GM10847 (cell line): ENCODE results near the gene NKX6-2.

Experiments
- POLR2A ChIP-seq: IDR thresholded peaks from 2 replicates; pipeline ENCODE4 v1.6.1; 2011; ENCODE audit not compliant: insufficient read length; ENCODE audit errors: extremely low read depth

The NKX6-2 gene

DNA sequence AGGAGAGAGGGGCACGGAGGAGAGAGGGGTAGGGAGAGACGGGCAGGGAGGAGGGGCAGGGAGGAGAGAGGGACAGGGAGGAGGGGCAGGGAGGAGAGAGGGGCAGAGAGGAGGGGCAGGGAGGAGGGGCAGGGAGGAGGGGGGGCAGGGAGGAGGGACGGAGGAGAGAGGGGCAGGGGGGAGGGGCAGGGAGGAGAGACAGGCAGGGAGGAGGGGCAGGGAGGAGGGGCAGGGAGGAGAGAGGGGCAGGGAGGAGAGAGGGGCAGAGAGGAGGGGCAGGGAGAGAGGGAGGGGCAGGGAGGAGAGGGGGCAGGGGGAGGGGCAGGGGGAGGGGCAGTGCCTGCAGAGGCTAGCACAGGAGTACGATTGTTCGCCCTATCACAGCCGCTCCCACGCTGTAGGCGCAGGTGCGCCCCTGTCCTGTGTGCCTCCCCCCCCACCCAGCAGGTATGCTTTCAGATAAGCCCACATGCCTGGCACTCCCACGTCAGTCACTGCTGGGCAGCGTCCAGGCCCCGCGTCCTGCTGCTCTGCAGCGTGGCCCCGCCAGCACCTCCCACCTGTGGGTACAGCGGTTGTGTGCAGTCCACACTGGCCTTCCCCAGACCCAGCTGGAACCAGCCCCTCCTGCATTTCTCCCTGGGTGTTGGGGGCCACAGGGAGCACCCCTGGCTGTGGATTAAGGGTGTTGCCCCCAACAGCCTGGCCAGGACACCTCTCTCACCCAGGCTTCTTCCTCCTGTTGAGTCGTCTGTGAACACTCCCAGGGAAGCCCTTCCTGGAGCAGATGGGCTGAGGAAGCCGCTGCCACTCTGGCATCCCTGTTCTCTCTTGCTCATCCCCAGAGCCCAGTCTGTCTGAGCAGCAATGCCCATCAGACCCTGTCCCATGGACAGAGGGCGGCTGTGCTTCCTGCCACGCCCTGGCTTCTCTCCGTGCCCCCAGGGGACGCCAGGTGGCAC is 10.8 kb downstream of the NKX6-2 start:
- TF ChIP-seq POLR2A = no peak

DNA sequence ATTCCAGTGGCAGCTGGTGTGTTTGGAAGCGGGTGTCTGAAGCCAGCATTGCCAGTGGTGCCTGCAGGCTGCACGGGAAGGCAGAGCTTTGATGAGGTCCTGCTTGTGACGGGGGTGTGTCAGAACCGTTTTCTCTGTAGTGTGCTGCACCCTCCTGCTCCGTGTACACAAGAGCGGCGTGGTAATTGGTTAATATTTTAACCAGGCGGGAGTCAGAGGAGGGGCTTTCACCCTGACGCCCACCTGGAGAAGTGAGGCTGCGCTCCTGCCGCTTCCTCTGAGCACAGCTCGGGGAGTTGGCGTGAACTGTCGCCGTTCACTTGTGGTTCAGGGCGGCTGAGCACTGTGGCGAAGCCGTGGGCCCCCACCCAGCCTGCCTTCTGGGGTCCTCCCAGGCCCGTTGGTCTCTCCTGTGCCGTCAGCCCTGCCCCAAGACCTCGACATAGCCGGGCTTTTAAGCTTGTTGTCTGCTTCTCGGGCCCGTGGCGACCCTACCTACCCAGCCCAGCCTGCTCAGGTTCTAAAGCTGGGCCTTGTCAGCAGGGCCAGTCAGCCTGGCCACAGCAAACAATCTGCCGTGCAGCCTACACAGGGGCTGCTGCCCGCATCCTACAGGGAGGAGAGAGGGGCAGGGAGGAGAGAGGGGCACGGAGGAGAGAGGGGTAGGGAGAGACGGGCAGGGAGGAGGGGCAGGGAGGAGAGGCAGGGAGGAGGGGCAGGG is 11.6 kb downstream of the NKX6-2 start:
- no peak for TF ChIP-seq POLR2A

DNA sequence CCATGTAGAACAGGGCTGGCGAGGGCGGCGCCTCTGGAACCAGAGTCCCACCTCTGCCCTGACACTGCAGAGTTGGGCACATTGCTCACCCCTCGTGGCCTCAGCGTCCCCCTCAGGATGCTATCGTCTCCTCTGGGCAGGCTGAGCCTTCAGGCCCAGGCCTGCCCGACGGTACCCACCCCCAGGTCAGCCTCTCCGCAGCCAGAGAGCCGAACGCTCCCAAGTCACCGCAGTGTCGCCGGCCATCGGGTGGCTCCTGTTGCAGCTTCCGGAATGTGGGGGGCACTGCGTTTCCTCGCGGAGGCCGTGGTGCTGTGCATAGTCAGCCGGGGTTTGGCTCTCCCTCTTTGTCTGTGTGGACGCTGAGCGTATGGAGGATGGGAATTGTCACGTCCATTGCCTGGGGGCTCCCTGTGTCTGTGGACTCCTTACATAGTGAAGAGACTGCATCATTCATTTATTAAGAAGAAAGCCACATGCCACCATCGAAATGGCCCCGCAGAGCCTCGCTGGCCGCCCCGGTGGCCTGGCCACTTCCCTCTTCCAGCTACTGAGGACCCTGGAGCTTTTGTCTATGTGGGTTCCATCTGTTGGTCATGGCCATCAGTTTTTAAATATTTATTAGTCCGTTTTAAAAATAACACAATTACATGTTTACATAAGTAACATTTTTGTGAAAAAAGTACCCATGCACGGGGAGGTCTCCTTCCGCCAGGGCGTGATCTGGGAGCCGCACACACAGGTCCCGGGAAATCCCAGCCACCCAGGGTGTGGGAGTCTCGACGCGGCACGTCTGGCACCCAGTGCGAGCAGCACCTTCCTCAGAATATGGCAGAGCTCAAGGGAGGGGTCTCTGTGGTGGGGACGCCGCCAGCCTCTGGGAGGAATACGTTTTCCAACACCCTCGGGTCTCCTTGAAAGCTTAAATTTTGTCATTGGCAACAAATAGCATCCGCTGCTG is 15.6 kb downstream of the NKX6-2 start:
- TF ChIP-seq POLR2A = no peak

DNA sequence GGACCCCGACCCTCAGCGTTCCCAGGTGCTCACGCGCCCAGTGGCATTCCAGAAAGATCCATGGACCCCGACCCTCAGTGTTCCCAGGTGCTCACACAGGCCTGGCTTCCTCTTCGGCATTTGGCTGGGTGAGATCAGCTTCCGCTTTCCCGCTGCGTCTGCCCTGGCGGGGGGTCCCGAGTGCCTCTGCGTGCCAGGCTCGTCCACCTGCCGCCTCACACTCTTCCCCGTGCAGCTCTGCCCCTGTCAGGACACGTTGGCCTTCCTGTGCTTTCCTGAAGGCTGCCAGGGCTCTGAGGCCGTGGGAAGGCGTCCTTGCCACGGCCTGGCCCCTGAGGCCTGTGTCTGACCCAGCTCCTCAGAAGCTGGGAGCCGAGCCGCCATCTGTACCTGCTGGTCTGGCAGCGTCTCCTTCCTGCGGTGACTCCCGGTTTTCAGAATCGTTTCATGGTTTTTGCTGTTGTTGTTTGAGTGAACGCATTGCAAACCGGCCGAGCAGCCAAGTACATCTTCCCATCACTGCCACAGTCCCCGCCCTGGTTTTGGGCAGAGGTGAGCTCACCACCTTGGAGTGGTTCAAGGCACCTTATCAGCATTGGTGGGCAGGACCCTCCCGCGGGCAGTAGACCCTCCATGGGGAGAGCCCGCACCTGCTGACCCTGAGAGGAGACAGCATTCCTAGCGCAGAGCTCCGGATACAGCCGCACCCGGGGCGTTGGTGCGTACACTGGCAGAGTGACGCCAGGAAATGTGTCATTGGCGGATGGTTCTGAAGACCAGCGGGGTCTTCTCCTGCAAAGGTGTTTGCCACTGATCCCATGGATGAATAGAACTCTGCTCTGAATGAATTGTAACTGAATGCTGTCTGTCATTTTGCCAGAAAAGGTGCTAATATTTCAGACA is 17.4 kb downstream of the NKX6-2 start:
- TF ChIP-seq POLR2A = no peak

DNA sequence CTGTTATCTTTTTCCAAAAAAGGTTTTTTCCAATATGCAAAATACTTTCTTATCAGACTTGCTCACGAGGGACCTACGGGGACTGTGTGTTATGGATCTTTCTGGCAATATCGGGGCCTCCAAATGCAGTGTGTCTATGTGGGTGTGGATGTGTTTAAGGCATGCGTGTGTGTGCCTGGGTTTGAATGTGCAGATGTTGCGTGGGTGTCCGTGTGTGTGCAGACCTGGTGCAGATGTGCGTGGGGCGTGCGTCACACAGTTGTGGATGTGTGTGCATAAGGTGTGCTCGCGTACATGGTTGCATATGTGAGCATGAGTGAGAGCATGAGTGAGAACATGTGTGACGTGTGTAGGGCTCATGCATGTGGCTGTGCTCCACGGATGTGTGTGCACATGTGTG is 19.7 kb downstream of the NKX6-2 start:
- TF ChIP-seq POLR2A = no peak

DNA sequence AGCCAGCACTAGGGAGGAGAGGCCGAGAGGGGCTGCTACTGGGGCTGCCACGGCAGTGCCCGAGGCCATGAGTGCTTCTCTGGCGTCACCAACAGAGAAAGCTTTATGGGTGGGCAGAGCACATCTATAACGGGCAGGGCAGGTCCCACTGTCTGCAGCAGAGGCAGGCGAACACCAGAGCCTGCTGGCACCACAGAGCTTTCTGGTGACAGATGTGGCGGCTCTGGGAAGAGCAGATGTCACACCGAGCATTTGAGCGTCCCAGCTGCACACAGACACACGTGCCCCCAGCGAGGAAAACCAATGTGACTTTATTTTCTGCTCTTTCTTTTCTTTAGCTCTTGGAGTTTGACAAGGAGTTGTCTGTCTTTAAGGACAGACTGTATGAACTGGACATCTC is 20.5 kb downstream of the NKX6-2 start:
- no peak for TF ChIP-seq POLR2A

DNA sequence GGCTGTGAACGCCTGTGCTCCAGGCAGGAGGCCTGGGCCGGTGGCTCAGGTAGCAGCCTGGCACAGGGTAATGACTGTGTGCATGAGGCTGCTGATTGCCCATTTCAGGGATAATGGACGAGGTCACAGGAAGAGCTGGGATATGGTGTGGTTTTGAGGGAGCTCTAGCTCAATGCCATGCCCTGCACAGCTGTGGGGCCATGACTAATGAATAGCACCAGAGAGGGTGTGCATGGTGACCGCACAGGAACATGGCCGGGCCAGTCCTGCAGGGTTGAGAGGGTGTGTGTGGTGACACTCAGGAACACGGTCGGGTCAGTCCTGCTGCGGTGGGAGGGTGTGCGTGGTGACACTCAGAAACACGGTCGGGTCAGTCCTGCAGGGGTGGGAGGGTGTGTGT is 21.8 kb downstream of the NKX6-2 start:
- no peak for TF ChIP-seq POLR2A

DNA sequence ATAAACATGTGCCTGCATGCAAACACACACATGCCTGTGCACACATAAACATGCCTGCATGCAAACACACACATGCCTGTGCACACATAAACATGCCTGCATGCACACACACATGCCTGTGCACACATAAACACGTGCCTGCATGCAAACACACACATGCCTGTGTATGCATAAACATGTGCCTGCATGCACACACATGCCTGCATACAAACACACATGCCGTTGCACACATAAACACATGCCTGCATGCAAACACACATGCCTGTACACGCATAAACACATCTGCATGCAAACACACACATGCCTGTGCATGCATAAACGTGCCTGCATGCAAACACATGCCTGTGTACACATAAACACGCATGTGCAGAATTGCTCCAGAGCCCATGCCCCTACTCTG is 22.4 kb downstream of the NKX6-2 start:
- TF ChIP-seq POLR2A = no peak

DNA sequence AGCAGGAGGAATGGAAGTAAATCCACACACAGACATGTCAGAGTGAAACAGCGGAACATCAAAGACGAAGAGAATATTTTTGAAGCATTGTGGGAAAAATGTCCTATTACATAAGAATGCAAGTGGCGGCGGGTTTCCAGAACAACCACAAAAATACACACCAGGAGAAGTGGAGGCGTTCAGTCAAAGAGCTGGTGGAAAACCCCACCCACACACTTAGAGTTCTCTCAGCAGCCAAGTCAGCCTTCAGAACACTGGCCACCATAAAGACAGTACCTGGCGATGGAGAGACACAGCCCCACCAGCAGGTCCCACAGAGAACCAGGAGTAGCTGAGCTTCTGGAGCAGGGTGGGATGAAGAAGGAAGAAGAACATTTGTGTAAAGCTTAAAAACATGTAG is 23.7 kb downstream of the NKX6-2 start:
- TF ChIP-seq POLR2A = no peak

DNA sequence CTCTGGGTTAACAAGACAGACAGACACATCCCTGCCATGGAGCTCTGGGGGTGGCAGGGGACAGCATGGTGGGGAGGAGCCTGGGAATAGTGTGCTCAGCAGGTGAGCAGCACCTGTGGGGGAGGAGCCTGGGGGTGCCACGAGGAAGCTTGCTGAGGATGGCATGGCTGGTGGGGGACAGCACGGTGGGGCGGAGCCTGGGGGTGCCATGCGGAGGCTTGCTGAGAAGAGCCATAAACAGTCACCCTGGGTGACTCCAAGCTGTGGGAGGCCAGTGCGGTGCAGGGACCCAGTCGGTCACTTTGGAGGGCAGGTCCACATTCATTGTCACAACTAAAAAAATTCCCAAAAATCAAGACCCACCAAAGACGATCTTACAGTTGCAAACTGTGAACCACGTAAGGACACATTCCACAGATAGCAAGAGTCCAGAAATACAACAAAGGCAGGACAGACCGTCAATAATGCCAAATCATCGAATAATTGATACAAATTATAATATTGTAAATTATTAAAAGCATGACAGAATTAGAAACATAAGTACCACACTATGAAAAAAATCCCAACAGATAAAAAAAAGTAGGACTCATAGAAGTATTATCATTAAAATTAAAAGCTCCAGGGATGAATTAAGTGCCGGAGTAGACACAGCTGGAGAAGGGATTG is 24.4 kb downstream of the NKX6-2 start:
- TF ChIP-seq POLR2A = no peak

DNA sequence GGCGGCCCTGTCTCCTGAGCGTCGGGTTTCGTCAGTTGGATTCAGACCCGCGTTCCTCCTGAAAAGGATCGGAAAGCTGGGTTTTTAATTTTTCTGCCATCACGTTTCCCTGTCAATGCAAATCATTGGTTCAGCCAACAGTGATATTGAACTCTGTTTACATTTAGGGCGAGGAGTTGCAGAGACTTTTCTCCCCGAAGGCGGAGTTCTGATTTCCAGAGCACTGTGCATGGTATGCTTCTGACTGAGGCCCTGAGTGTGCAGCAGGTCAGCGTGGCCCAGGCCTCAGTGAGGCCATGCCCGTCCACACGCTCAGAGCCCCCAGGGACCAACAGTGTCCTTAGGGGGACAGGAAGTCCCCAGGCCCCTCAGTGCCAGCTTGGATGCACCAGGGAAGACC is 27.1 kb downstream of the NKX6-2 start:
- TF ChIP-seq POLR2A = no peak

DNA sequence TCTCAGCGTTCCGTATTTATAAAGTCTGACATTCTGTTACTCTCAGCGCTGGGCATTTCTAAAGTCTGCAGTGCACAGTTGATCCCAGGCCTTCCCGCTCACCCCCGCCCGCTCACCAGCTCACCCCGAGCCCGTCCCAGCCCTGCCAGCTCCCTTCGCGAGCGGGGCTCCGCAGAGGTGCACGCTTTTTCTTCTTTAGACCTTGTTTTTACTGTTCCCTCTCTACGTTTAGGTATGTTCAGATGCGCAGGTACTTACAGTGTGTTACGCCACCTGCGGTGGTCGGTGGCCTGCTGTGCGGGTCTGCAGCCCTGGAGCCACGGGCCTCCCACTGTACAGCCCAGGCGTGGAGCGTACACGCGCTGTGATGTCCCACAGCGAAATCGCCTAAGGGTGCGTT is 28.8 kb downstream of the NKX6-2 start:
- TF ChIP-seq POLR2A = no peak

DNA sequence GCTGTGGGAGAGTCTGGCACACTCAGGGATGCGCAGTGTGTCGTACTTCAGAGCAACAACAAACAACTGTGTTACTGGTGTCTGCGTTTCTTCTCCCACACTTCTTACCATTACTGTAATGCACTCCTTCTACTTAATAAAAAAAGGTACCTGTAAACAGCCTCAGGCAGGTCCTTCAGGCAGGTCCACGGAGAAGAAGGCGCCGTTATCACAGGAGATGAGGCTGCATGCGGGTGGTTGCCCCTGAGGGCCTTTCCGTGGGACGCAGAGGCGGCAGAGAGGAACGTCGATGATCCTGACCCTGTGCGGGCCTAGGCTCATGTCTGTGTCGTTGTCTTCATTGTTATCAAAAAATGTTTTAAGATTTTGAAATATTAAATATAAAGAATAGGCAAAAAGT is 29.4 kb downstream of the NKX6-2 start:
- TF ChIP-seq POLR2A = no peak
